Panc1 (cell line): ENCODE measurements around the gene PLCXD1. TPM values are rescaled to one million over a fixed set of nuclear protein-coding genes. Genes with fewer than 3 reads are reported as not detected.
A peak's percentile ranks its signal among the peaks of the same experiment; 100 is the strongest.

Experiments used
- ATAC-seq: fragments of 200-7000 bp; cut with Tn5 transposase; 2 replicates; pipeline ENCODE4 v1.9.1; 2020; ENCODE audit warnings: mild to moderate bottlenecking, moderate library complexity
- BruUV-seq: library from RNA; stranded (reverse); fragments of 400-500 nt; replicated peaks from 2 replicates; lab custom pipeline; 2021; lab: Mats Ljungman, UMichigan
- CTCF ChIA-PET: fragments of 300-600 bp; sonication (Branson Sonifier 250); formaldehyde crosslinking; loops from one replicate; lab custom pipeline; 2022; ENCODE audit warnings: antibody characterized with exemption; lab: Charles Lee
- POLR2A ChIA-PET: fragments of 300-600 bp; sonication (Branson Sonifier 250); formaldehyde crosslinking; loops from one replicate; lab custom pipeline; 2022; ENCODE audit warnings: antibody characterized with exemption; lab: Charles Lee
- DNase-seq: peaks from one replicate; pipeline ENCODE4 v3.0.0-alpha.2; 2010; ENCODE audit warnings: low read depth, low spot score
- H3K27ac ChIP-seq: 2 replicates; pipeline ENCODE4 v1.5.1; 2011; ENCODE audit warnings: mild to moderate bottlenecking, low read length, inconsistent platforms
- H3K27me3 ChIP-seq: fragments of 200-500 bp; sonication (Bioruptor generic); 2 replicates; pipeline ENCODE4 v1.6.0; 2014; ENCODE audit warnings: low read length, inconsistent platforms; ENCODE audit not compliant: control insufficient read depth, insufficient read depth
- H3K36me3 ChIP-seq: fragments of 200-500 bp; sonication (Bioruptor generic); 2 replicates; pipeline ENCODE4 v1.5.1; 2014; ENCODE audit warnings: inconsistent platforms, mild to moderate bottlenecking, low read length, moderate library complexity; ENCODE audit not compliant: control insufficient read depth, insufficient read depth
- H3K4me1 ChIP-seq: 2 replicates; pipeline ENCODE4 v1.5.1; 2011; ENCODE audit warnings: inconsistent platforms, mild to moderate bottlenecking, low read length, moderate library complexity; ENCODE audit not compliant: control insufficient read depth, insufficient read depth
- H3K4me3 ChIP-seq, 2 experiments: 2 replicates each; pipeline ENCODE4 v1.5.1; 2011 to 2012; ENCODE audit warnings: low read depth in 2 of 2, low read length in 2 of 2, mild to moderate bottlenecking in 2 of 2, inconsistent platforms in 1 of 2, moderate library complexity in 1 of 2
- H3K9me3 ChIP-seq: fragments of 200-500 bp; sonication (Bioruptor generic); 2 replicates; pipeline ENCODE4 v1.5.1; 2014; ENCODE audit warnings: low read depth, mild to moderate bottlenecking, inconsistent platforms, low read length, moderate library complexity; ENCODE audit not compliant: control insufficient read depth, insufficient read depth
- CTCF ChIP-seq: fragments of 450-650 bp; IDR thresholded peaks from 2 replicates; pipeline ENCODE4 v1.5.1; 2017; ENCODE audit warnings: mild to moderate bottlenecking
- POLR2AphosphoS5 ChIP-seq: IDR thresholded peaks from 2 replicates; pipeline ENCODE4 v1.6.1; 2012; ENCODE audit warnings: mild to moderate bottlenecking, low read depth, low read length, moderate library complexity
- REST ChIP-seq, 2 experiments: IDR thresholded peaks; 2 replicates each; pipeline ENCODE4 v1.6.1; 2011 to 2012; ENCODE audit warnings: low read depth in 2 of 2, control low read depth in 1 of 2, low read length in 1 of 2, mild to moderate bottlenecking in 1 of 2, moderate library complexity in 1 of 2; ENCODE audit not compliant: insufficient read depth in 1 of 2
- SIN3A ChIP-seq: IDR thresholded peaks from 2 replicates; pipeline ENCODE4 v1.6.1; 2012; ENCODE audit warnings: low read depth, mild to moderate bottlenecking, low read length, moderate library complexity, borderline replicate concordance; ENCODE audit not compliant: insufficient read depth
- TCF7L2 ChIP-seq: IDR thresholded peaks from 2 replicates; pipeline ENCODE4 v1.6.1; 2011; ENCODE audit warnings: mild to moderate bottlenecking, low read depth, low read length, inconsistent platforms
- in situ Hi-C: cut with HindIII; loops from 2 replicates; pipeline ENCODE4 v1.10.0; 2016; ENCODE audit warnings: low sequenced_read_pairs, low pct_unique_long_range_greater_than_20kb
- intact Hi-C: fragments of 100-400 bp; cut with micrococcal nuclease; formaldehyde crosslinking; loops from one replicate; pipeline ENCODE4 v1.10.0; 2022; ENCODE audit not compliant: unreplicated experiment
- total RNA-seq: library from RNA; stranded (reverse); gene quantifications from one replicate; pipeline ENCODE4 v1.2.1, GENCODE V29; 2021; ENCODE audit not compliant: unreplicated experiment

The PLCXD1 gene
- total RNA-seq, 1 experiment from 2014 or later = 54.9 TPM

- H3K36me3 ChIP-seq = no peaks in the 10 kb centered on the region
- DNase-seq = no peak
- ATAC-seq = 0 out of 2 replicates have a peak, but pooled peaks have one; percentile 12
- in situ Hi-C loops (no loop called here), intact Hi-C loops (no loop called here)
- H3K4me1 ChIP-seq = no peaks in the 10 kb centered on the region
- no peaks in the 10 kb centered on the region for H3K27me3 ChIP-seq
- ChIA-PET POLR2A (no interaction called here), CTCF (no interaction called here)
- H3K9me3 ChIP-seq = no peaks in the 10 kb centered on the region
- H3K27ac ChIP-seq = no peak overlapping the region; the same call in 1 of the 2 replicates
- BruUV-seq = no TSS peak
- H3K4me3 ChIP-seq = peak overlapping the region; percentile 46 to 51
- TF ChIP-seq TCF7L2 (no peak), CTCF (no peak), REST (IDR thresholded peaks at IDR 0.05; ENCODE audit: insufficient read depth in 1 of 2, low read depth in 2 of 2, low read length in 1 of 2) (no peak), SIN3A (no peak), POLR2AphosphoS5 (no peak)
These were observed 5.7 kb upstream of the PLCXD1 start for GRCh38 chrX:275476-275966.

GRCh38 chrX:275967-276580 is 5.1 kb upstream of the PLCXD1 start:
- in situ Hi-C loops = no loop called here
- BruUV-seq = no TSS peak
- ChIA-PET CTCF (no interaction called here), POLR2A (no interaction called here)
- 0 out of 2 replicates have a peak, but pooled peaks have one; percentile 27 for TF ChIP-seq SIN3A
- TF ChIP-seq REST (IDR thresholded peaks at IDR 0.05; ENCODE audit: insufficient read depth in 1 of 2, low read depth in 2 of 2, low read length in 1 of 2) = no peak
- Histone ChIP-seq H3K27ac (peak overlapping the region; percentile 54; the same call in 1 of the 2 replicates), H3K9me3 (no peaks in the 10 kb centered on the region), H3K36me3 (no peaks in the 10 kb centered on the region), H3K4me3 (peak overlapping the region; percentile 46 to 51), H3K27me3 (no peaks in the 10 kb centered on the region), H3K4me1 (no peaks in the 10 kb centered on the region)
- intact Hi-C loops = no loop called here
- peak; percentile 90; the same call in 1 of the 2 replicates for ATAC-seq
- DNase-seq = no peak
